PC-9 (cell line): ENCODE results near the gene IRF6. TPM values are rescaled to one million over a fixed set of nuclear protein-coding genes. Genes with fewer than 3 reads are reported as not detected.

ENCODE experiments used
- BruUV-seq: library from RNA; stranded (reverse); fragments of 400-500 nt; replicated peaks from 2 replicates; lab custom pipeline; 2021; lab: Mats Ljungman, UMichigan
- CTCF ChIA-PET: fragments of 300-600 bp; sonication (Branson Sonifier 250); formaldehyde crosslinking; loops from one replicate; lab custom pipeline; 2022; ENCODE audit warnings: antibody characterized with exemption; lab: Charles Lee
- POLR2A ChIA-PET: fragments of 300-600 bp; sonication (Branson Sonifier 250); formaldehyde crosslinking; loops from one replicate; lab custom pipeline; 2022; ENCODE audit warnings: antibody characterized with exemption; ENCODE audit not compliant: unreplicated experiment; lab: Charles Lee
- DNase-seq, 2 experiments: peaks; one replicate each; pipeline versions ENCODE4 v3.0.0 to v3.0.0-alpha.2; 2015 to 2022; ENCODE audit warnings: mixed read lengths in 1 of 2
- H2AFZ ChIP-seq: fragments of 200-600 bp; sonication (generic); 2 replicates; pipeline ENCODE4 v1.8.1; 2017; ENCODE audit warnings: antibody characterized with exemption
- H3F3A ChIP-seq: fragments of 200-600 bp; sonication (generic); 2 replicates; pipeline ENCODE4 v1.8.1; 2017; ENCODE audit warnings: antibody characterized with exemption, mild to moderate bottlenecking, low read depth; ENCODE audit not compliant: insufficient read depth
- H3K27ac ChIP-seq: fragments of 200-600 bp; sonication (generic); 2 replicates; pipeline ENCODE4 v1.6.1; 2016; ENCODE audit warnings: mixed run types
- H3K27me3 ChIP-seq: fragments of 200-600 bp; sonication (generic); 2 replicates; pipeline ENCODE4 v1.6.1; 2016; ENCODE audit warnings: low read depth, mixed run types; ENCODE audit not compliant: insufficient read depth
- H3K36me3 ChIP-seq: fragments of 200-600 bp; sonication (generic); 2 replicates; pipeline ENCODE4 v1.6.1; 2016; ENCODE audit warnings: low read depth, mixed run types
- H3K4me1 ChIP-seq: fragments of 200-600 bp; sonication (generic); replicated peaks from 2 replicates; pipeline ENCODE4 v1.6.1; 2016; ENCODE audit warnings: mixed run types; ENCODE audit not compliant: insufficient read depth
- H3K4me2 ChIP-seq: fragments of 200-600 bp; sonication (generic); 2 replicates; pipeline ENCODE4 v1.6.1; 2017; ENCODE audit warnings: mixed run types
- H3K4me3 ChIP-seq: fragments of 200-600 bp; sonication (generic); 2 replicates; pipeline ENCODE4 v1.6.1; 2016; ENCODE audit warnings: mixed run types
- H3K79me2 ChIP-seq: fragments of 200-600 bp; sonication (generic); 2 replicates; pipeline ENCODE4 v1.6.1; 2017; ENCODE audit warnings: low read depth, mixed run types
- H3K9me2 ChIP-seq: fragments of 200-600 bp; sonication (generic); 2 replicates; pipeline ENCODE4 v1.8.1; 2017; ENCODE audit warnings: mild to moderate bottlenecking; ENCODE audit not compliant: insufficient read depth
- H3K9me3 ChIP-seq: fragments of 200-600 bp; sonication (generic); 2 replicates; pipeline ENCODE4 v1.8.1; 2016; ENCODE audit warnings: low read depth; ENCODE audit not compliant: insufficient read depth
- H4K20me1 ChIP-seq: fragments of 200-600 bp; sonication (generic); 2 replicates; pipeline ENCODE4 v1.8.1; 2017; ENCODE audit not compliant: insufficient read depth
- EZH2 ChIP-seq: fragments of 200-600 bp; sonication (generic); IDR thresholded peaks from 2 replicates; pipeline ENCODE4 v1.8.0; 2017; ENCODE audit warnings: antibody characterized with exemption, low read depth
- intact Hi-C: fragments of 100-400 bp; cut with micrococcal nuclease; formaldehyde crosslinking; loops from one replicate; pipeline ENCODE4 v1.10.0; 2022; ENCODE audit not compliant: unreplicated experiment
- total RNA-seq: library from RNA; stranded (reverse); gene quantifications from 2 replicates; pipeline ENCODE4 v1.2.3, GENCODE V29; 2021
- TF ChIP-seq, protein P1 (sequence below): fragments of 200-600 bp; sonication (generic); conservative IDR thresholded peaks from 2 replicates; pipeline ENCODE4 v1.6.1; 2017; ENCODE audit warnings: mixed run types, antibody characterized with exemption, mild to moderate bottlenecking, moderate library complexity

The IRF6 gene
- total RNA-seq, 1 experiment from 2014 or later = 46.5 TPM

DNA sequence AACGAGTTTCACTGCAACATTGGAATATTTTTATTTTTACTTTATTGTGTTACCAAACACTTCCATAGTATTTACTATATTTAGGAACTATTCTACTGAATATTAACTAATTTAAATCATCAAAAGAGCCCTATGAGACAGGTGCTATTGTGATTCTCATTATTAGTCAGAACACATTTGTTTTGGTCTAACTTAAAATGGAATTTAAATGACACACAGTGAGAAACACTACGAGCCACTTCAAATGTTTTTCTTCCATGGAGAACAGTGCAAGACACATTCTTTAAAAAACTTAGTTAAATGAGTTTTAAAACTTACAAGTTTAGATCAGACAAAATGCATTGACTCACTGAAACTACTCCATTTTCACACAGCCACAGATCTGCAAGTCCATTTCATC, 56.7 kb downstream of the IRF6 start:
- TF ChIP-seq, protein P1, sequence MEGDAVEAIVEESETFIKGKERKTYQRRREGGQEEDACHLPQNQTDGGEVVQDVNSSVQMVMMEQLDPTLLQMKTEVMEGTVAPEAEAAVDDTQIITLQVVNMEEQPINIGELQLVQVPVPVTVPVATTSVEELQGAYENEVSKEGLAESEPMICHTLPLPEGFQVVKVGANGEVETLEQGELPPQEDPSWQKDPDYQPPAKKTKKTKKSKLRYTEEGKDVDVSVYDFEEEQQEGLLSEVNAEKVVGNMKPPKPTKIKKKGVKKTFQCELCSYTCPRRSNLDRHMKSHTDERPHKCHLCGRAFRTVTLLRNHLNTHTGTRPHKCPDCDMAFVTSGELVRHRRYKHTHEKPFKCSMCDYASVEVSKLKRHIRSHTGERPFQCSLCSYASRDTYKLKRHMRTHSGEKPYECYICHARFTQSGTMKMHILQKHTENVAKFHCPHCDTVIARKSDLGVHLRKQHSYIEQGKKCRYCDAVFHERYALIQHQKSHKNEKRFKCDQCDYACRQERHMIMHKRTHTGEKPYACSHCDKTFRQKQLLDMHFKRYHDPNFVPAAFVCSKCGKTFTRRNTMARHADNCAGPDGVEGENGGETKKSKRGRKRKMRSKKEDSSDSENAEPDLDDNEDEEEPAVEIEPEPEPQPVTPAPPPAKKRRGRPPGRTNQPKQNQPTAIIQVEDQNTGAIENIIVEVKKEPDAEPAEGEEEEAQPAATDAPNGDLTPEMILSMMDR = no peak
- TF ChIP-seq EZH2 = no peak

DNA sequence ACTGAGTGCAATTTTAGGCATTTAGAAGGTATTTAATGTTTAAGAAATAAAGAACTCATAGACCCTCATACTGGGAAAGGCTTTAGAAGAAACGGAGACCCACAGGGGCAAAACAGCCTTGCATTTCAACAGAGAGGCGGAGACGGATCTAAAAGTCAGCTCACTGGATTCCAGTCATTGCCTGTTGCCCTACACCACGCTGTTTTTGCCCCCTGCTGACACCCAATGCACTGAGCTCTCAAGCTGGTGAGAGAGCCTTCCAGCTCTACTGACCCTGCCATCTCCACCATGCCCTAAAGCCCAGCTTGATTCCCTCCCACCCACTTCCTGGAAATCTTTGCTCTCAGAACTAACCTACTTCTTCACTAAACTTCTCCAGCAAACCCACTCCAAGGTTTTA, 57.3 kb downstream of the IRF6 start:
- CTCF ChIA-PET = interaction anchor here (0.6 to 1.5 kb wide), 3 partner anchors 15 to 171 kb away, joined by 3 to 4 read pairs (median 3); no protein-coding TSS in a partner anchor
- H3K4me2 ChIP-seq = peak overlapping the region; percentile 53; the same call in 1 of the 2 replicates
- H3K9me3 ChIP-seq = no peaks in the 10 kb centered on the region
- H3K9me2 ChIP-seq = no peaks in the 10 kb centered on the region
- no peak overlapping the region for H3K27ac ChIP-seq
- H3K4me1 ChIP-seq = no peaks in the 10 kb centered on the region; the same call in 1 of the 2 replicates
- no peaks in the 10 kb centered on the region for H3K27me3 ChIP-seq
- DNase-seq = no peak
- H3K36me3 ChIP-seq = no peaks in the 10 kb centered on the region
- H3K4me3 ChIP-seq = no peak overlapping the region
- H3F3A ChIP-seq = peaks cover 6% of the 10 kb centered on the region; the same call in 1 of the 2 replicates
- intact Hi-C loops = loop anchor here (5.0 kb wide), 1 partner anchor 74 kb away; no protein-coding TSS in a partner anchor
- BruUV-seq = no TSS peak
- H2AFZ ChIP-seq = no peak overlapping the region
- no peaks in the 10 kb centered on the region for H4K20me1 ChIP-seq
- POLR2A ChIA-PET = no interaction called here
- TF ChIP-seq, protein P1 = no peak
- TF ChIP-seq EZH2 = no peak
- H3K79me2 ChIP-seq = no peaks in the 10 kb centered on the region

More for the DNA sequence above, 56.7 kb downstream of the IRF6 start:
- H3F3A ChIP-seq = peaks cover 6% of the 10 kb centered on the region; the same call in 1 of the 2 replicates
- H3K36me3 ChIP-seq = no peaks in the 10 kb centered on the region
- H3K9me3 ChIP-seq = no peaks in the 10 kb centered on the region
- 0 out of 2 replicates have a peak, but pooled peaks cover 5% of the 10 kb centered on the region for H3K9me2 ChIP-seq
- H3K4me2 ChIP-seq = no peak overlapping the region
- no peak overlapping the region for H3K4me3 ChIP-seq
- no TSS peak for BruUV-seq
- CTCF ChIA-PET = interaction anchor here (0.8 kb wide), 1 partner anchor 82 kb away, joined by 3 read pairs; no protein-coding TSS in a partner anchor
- no peaks in the 10 kb centered on the region for H3K27me3 ChIP-seq
- intact Hi-C loops = loop anchor here (5.0 kb wide), 1 partner anchor 73 kb away; no protein-coding TSS in a partner anchor
- DNase-seq = no peak
- H4K20me1 ChIP-seq = no peaks in the 10 kb centered on the region
- H2AFZ ChIP-seq = peak overlapping the region; percentile 28; the same call in 1 of the 2 replicates
- H3K79me2 ChIP-seq = no peaks in the 10 kb centered on the region
- no peaks in the 10 kb centered on the region; the same call in 1 of the 2 replicates for H3K4me1 ChIP-seq
- POLR2A ChIA-PET = no interaction called here
- no peak overlapping the region for H3K27ac ChIP-seq

DNA sequence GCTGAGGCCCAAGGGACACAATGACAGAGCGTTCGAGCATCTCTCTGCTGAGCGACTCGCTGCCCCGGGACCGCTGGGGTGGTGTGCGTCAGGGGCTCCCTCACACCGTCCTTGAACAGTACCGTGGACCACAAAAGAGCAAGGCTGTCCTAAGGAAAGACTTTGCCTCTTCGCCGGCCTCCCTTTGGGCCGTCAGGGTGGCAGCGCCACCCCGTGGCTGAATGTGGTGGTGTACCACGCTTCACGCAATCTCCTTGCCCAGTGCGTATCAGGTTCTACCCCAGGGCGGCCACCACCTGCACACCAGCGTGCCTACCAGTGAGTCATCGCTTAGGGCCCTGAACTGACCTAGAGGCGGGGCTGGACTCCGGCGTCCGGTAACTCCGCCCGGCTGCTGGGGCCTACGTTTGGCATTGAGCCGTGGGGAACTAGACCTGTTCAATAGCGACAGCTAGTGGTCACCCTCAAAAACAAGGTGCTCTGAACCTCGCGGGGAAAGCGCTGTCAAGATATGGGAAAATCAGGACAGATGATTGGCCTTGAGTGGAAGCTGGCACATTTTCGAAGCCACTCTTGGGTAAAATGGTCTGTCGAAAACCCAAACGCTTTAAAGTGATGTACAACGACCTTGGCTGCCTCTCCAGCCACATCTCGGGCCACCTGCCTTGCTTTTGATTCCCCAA, 58.2 kb downstream of the IRF6 start:
- H3K9me3 ChIP-seq = no peaks in the 10 kb centered on the region
- H3K36me3 ChIP-seq = no peaks in the 10 kb centered on the region
- peak overlapping the region; percentile 53 for H3K4me2 ChIP-seq
- H3K4me1 ChIP-seq = no peaks in the 10 kb centered on the region; the same call in 1 of the 2 replicates
- no peaks in the 10 kb centered on the region for H3K79me2 ChIP-seq
- no peak overlapping the region for H3K27ac ChIP-seq
- no peaks in the 10 kb centered on the region for H3K27me3 ChIP-seq
- no peak overlapping the region for H3K4me3 ChIP-seq
- BruUV-seq = no TSS peak
- intact Hi-C loops = loop anchor here (1.0 to 5.0 kb wide), 5 partner anchors 54 to 178 kb away; no protein-coding TSS in a partner anchor
- no peaks in the 10 kb centered on the region for H3K9me2 ChIP-seq
- peak overlapping the region; percentile 63; the same call in 1 of the 2 replicates for H2AFZ ChIP-seq
- DNase-seq = peak; percentile 95 to 97
- TF ChIP-seq EZH2 = no peak
- TF ChIP-seq, protein P1 = peak; percentile 94
- ChIA-PET POLR2A (no interaction called here), CTCF (interaction anchor here (1.5 kb wide), 1 partner anchor 16 kb away, joined by 4 read pairs; no protein-coding TSS in a partner anchor)
- H3F3A ChIP-seq = peaks cover 6% of the 10 kb centered on the region; the same call in 1 of the 2 replicates
- no peaks in the 10 kb centered on the region for H4K20me1 ChIP-seq
